Measurements from ENCODE around the gene SMS.

Gene SMS

DNA sequence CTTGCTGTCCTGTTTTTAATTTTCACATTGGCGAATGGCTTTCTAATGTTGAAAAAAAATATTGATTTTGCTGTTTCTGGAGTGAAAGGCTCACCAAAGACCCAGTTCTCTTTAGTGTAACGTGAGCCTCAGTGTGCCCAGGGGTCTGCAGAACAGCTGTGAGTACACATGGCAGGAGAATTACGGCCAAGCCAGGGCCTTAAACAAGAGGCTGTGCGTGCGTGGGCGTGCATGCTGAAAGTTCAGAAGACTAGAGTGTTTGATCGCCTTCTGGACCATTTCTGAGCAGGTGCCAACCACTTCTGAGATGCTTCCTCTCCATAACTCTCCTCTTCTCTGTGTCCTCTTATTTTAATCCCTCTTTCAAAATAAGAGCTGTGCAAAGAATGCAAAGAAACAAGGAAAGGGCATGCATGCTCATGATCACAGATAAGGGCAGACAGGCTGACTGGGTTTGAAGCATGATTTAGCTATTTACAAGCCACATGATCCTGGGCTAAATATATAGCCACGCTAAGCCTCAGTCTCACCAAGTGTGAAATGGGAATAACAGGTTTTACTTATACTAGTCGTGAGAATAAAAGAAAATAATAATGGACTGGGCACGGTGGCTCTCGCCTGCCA lies 101.5 kb downstream of the SMS start:
- H3K79me2 ChIP-seq (ENCODE audit: insufficient read depth, low read length), result no peaks in the 10 kb centered on the region
- H3K36me3 ChIP-seq (ENCODE audit: low read length), result no peaks in the 10 kb centered on the region
- H3K27me3 ChIP-seq (ENCODE audit: low read length), result no peaks in the 10 kb centered on the region
- no peak overlapping the region for H3K27ac ChIP-seq (ENCODE audit: low read depth, low read length)
- no peaks in the 10 kb centered on the region for H3K9me2 ChIP-seq (replicated peaks; ENCODE audit: insufficient read depth, low read length)
- no peak overlapping the region for H3K4me2 ChIP-seq (ENCODE audit: low read depth, low read length, poor library complexity, severe bottlenecking)
- H3K9me3 ChIP-seq (ENCODE audit: insufficient read depth, low read length), result no peaks in the 10 kb centered on the region
- no peaks in the 10 kb centered on the region for H4K20me1 ChIP-seq (ENCODE audit: low read depth, low read length)
- no peak overlapping the region for H3K4me3 ChIP-seq (ENCODE audit: insufficient read depth, low read length, poor library complexity, severe bottlenecking)
- no peak overlapping the region for H3K9ac ChIP-seq (ENCODE audit: low read length)
- TF ChIP-seq EZH2phosphoT487 (conservative IDR thresholded peaks at IDR 0.05; ENCODE audit: low read length), result no peak
- TF ChIP-seq, protein P1, sequence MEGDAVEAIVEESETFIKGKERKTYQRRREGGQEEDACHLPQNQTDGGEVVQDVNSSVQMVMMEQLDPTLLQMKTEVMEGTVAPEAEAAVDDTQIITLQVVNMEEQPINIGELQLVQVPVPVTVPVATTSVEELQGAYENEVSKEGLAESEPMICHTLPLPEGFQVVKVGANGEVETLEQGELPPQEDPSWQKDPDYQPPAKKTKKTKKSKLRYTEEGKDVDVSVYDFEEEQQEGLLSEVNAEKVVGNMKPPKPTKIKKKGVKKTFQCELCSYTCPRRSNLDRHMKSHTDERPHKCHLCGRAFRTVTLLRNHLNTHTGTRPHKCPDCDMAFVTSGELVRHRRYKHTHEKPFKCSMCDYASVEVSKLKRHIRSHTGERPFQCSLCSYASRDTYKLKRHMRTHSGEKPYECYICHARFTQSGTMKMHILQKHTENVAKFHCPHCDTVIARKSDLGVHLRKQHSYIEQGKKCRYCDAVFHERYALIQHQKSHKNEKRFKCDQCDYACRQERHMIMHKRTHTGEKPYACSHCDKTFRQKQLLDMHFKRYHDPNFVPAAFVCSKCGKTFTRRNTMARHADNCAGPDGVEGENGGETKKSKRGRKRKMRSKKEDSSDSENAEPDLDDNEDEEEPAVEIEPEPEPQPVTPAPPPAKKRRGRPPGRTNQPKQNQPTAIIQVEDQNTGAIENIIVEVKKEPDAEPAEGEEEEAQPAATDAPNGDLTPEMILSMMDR (IDR thresholded peaks at IDR 0.05; ENCODE audit: insufficient read depth, low read length, poor library complexity, severe bottlenecking), result no peak
- no peaks in the 10 kb centered on the region for H3F3A ChIP-seq (ENCODE audit: insufficient read depth)
- H2AFZ ChIP-seq (ENCODE audit: low read depth, low read length, severe bottlenecking), result no peak overlapping the region

DNA sequence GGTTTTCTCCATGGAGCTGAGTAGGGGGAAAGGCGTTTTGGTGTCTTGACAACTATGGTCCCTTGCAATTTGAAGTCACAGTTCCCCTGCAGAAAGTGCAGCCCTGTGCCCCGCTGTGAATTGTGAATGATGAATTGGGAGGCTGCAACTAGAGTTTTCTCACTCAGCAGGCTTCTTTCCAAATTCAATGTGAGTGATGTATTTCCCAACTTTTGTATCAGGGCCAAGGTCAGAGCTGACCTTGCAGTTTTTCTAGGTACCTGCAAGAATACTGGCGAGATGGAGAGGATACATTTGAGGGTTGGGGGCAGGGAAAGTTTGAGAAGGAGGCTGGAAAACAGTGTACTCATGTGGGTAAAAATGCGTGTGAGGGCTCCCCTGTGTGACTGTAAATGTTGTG lies 103.4 kb downstream of the SMS start:
- H3K9me3 ChIP-seq (ENCODE audit: insufficient read depth, low read length), result no peaks in the 10 kb centered on the region
- H3K79me2 ChIP-seq (ENCODE audit: insufficient read depth, low read length), result no peaks in the 10 kb centered on the region
- TF ChIP-seq EZH2phosphoT487 (conservative IDR thresholded peaks at IDR 0.05; ENCODE audit: low read length), result no peak
- TF ChIP-seq, protein P1 (IDR thresholded peaks at IDR 0.05; ENCODE audit: insufficient read depth, low read length, poor library complexity, severe bottlenecking), result no peak
- no peak overlapping the region for H3K27ac ChIP-seq (ENCODE audit: low read depth, low read length)
- H3K27me3 ChIP-seq (ENCODE audit: low read length), result no peaks in the 10 kb centered on the region
- H2AFZ ChIP-seq (ENCODE audit: low read depth, low read length, severe bottlenecking), result no peak overlapping the region
- no peak overlapping the region for H3K9ac ChIP-seq (ENCODE audit: low read length)
- no peak overlapping the region for H3K4me3 ChIP-seq (ENCODE audit: insufficient read depth, low read length, poor library complexity, severe bottlenecking)
- no peaks in the 10 kb centered on the region for H4K20me1 ChIP-seq (ENCODE audit: low read depth, low read length)
- H3K9me2 ChIP-seq (replicated peaks; ENCODE audit: insufficient read depth, low read length), result no peaks in the 10 kb centered on the region
- H3F3A ChIP-seq (ENCODE audit: insufficient read depth), result no peaks in the 10 kb centered on the region
- H3K36me3 ChIP-seq (ENCODE audit: low read length), result no peaks in the 10 kb centered on the region
- no peak overlapping the region for H3K4me2 ChIP-seq (ENCODE audit: low read depth, low read length, poor library complexity, severe bottlenecking)
